ENCODE results near the gene PNMA6E.

PNMA6E gene

GRCh38 chrX:153401133-153401764, at the start of gene PNMA6E:
PNMA6E (minus strand) TSS chrX:153401350; CDS start chrX:153398849, 2,501 bp downstream.
- TF ChIP-seq GATA2 (IDR thresholded peaks at IDR 0.05; ENCODE audit: low read depth, low read length) = no peak
- no peak for TF ChIP-seq GATA3 (IDR thresholded peaks at IDR 0.05; ENCODE audit: low read depth, low read length)

- TF ChIP-seq GATA3 (IDR thresholded peaks at IDR 0.05; ENCODE audit: low read depth, low read length) (no peak), GATA2 (IDR thresholded peaks at IDR 0.05; ENCODE audit: low read depth, low read length) (no peak)
These were observed 49.8 kb upstream of the PNMA6E start for GRCh38 chrX:153450949-153451277.

GRCh38 chrX:153450114-153450948, 49.2 kb upstream of the PNMA6E start:
- TF ChIP-seq GATA2 (IDR thresholded peaks at IDR 0.05; ENCODE audit: low read depth, low read length) (no peak), GATA3 (IDR thresholded peaks at IDR 0.05; ENCODE audit: low read depth, low read length) (no peak)

GRCh38 chrX:153449368-153450113, 48.4 kb upstream of the PNMA6E start:
- TF ChIP-seq GATA2 (IDR thresholded peaks at IDR 0.05; ENCODE audit: low read depth, low read length) (no peak), GATA3 (IDR thresholded peaks at IDR 0.05; ENCODE audit: low read depth, low read length) (no peak)

- TF ChIP-seq GATA2 (IDR thresholded peaks at IDR 0.05; ENCODE audit: low read depth, low read length) (no peak), GATA3 (IDR thresholded peaks at IDR 0.05; ENCODE audit: low read depth, low read length) (no peak)
These were observed 47.6 kb upstream of the PNMA6E start for GRCh38 chrX:153448556-153449367.

GRCh38 chrX:153447581-153447960, 46.4 kb upstream of the PNMA6E start:
- TF ChIP-seq GATA3 (IDR thresholded peaks at IDR 0.05; ENCODE audit: low read depth, low read length) (no peak), GATA2 (IDR thresholded peaks at IDR 0.05; ENCODE audit: low read depth, low read length) (no peak)

GRCh38 chrX:153446950-153447580, 45.9 kb upstream of the PNMA6E start:
- TF ChIP-seq GATA3 (IDR thresholded peaks at IDR 0.05; ENCODE audit: low read depth, low read length) (no peak), GATA2 (IDR thresholded peaks at IDR 0.05; ENCODE audit: low read depth, low read length) (no peak)

GRCh38 chrX:153446636-153446936, 45.4 kb upstream of the PNMA6E start:
- TF ChIP-seq GATA2 (IDR thresholded peaks at IDR 0.05; ENCODE audit: low read depth, low read length) (no peak), GATA3 (IDR thresholded peaks at IDR 0.05; ENCODE audit: low read depth, low read length) (no peak)

GRCh38 chrX:153445856-153446635, 44.9 kb upstream of the PNMA6E start, which contains the start of gene TREX2:
TREX2 (minus strand) TSS chrX:153446056; CDS start chrX:153445430, 626 bp downstream.
- TF ChIP-seq GATA3 (IDR thresholded peaks at IDR 0.05; ENCODE audit: low read depth, low read length) (no peak), GATA2 (IDR thresholded peaks at IDR 0.05; ENCODE audit: low read depth, low read length) (no peak)

- TF ChIP-seq GATA2 (IDR thresholded peaks at IDR 0.05; ENCODE audit: low read depth, low read length) = no peak
- TF ChIP-seq GATA3 (IDR thresholded peaks at IDR 0.05; ENCODE audit: low read depth, low read length) = no peak
These were observed 44.1 kb upstream of the PNMA6E start for GRCh38 chrX:153445106-153445855.

GRCh38 chrX:153444333-153445011, 43.3 kb upstream of the PNMA6E start:
- TF ChIP-seq GATA2 (IDR thresholded peaks at IDR 0.05; ENCODE audit: low read depth, low read length) (no peak), GATA3 (IDR thresholded peaks at IDR 0.05; ENCODE audit: low read depth, low read length) (no peak)

All from SH-SY5Y (cell line).